Common myeloid progenitor, CD34-positive (primary cell): ENCODE results near the gene PRPF18.

ENCODE experiments used
- CTCF ChIA-PET: fragments of 350-600 bp; sonication (Branson Sonifier 250); formaldehyde crosslinking; loops from one replicate; lab custom pipeline; 2021; ENCODE audit warnings: antibody characterized with exemption; lab: Charles Lee
- POLR2A ChIA-PET: fragments of 350-600 bp; sonication (Branson Sonifier 250); formaldehyde crosslinking; loops from one replicate; lab custom pipeline; 2021; ENCODE audit warnings: antibody characterized with exemption; lab: Charles Lee
- DNase-seq, 3 donors: peaks; one replicate each; pipeline versions ENCODE4 v3.0.0 to v3.0.0-alpha.2; 2013
- H3K27ac ChIP-seq, 2 experiments: 1 replicate in 1 of 2; 2 replicates in 1 of 2; pipeline ENCODE4 v1.7.0; 2013; ENCODE audit warnings: inconsistent platforms in 2 of 2, low read length in 2 of 2, mild to moderate bottlenecking in 2 of 2, low read depth in 1 of 2, moderate library complexity in 1 of 2; ENCODE audit not compliant: severe bottlenecking in 2 of 2, insufficient read depth in 1 of 2, poor library complexity in 1 of 2
- H3K27me3 ChIP-seq, 5 experiments: replicated peaks in 2 of 5; 1 replicate in 3 of 5; 2 replicates in 2 of 5; pipeline versions ENCODE4 v1.6.1 to v1.7.0; 2013; ENCODE audit warnings: low read length in 4 of 5, mild to moderate bottlenecking in 2 of 5, moderate library complexity in 2 of 5, inconsistent platforms in 1 of 5; ENCODE audit not compliant: insufficient read depth in 5 of 5, control insufficient read depth in 4 of 5
- H3K36me3 ChIP-seq, 4 experiments: 1 replicate in 2 of 4; 2 replicates in 2 of 4; pipeline versions ENCODE4 v1.6.1 to v1.7.0; 2013; ENCODE audit warnings: low read length in 3 of 4, control low read depth in 1 of 4, mild to moderate bottlenecking in 1 of 4; ENCODE audit not compliant: control insufficient read depth in 4 of 4, insufficient read depth in 4 of 4
- H3K4me1 ChIP-seq, 4 experiments: 1 replicate in 3 of 4; 2 replicates in 1 of 4; pipeline versions ENCODE4 v1.6.1 to v1.7.1; 2013; ENCODE audit warnings: low read length in 3 of 4, mild to moderate bottlenecking in 3 of 4, control low read depth in 1 of 4, inconsistent platforms in 1 of 4, moderate library complexity in 1 of 4; ENCODE audit not compliant: control insufficient read depth in 4 of 4, insufficient read depth in 4 of 4; ENCODE audit errors: control extremely low read depth in 1 of 4
- H3K4me3 ChIP-seq, 7 experiments: 1 replicate in 4 of 7; 2 replicates in 3 of 7; pipeline versions ENCODE4 v1.5.1 to v1.7.0; 2013; ENCODE audit warnings: mild to moderate bottlenecking in 7 of 7, low read length in 6 of 7, moderate library complexity in 6 of 7, inconsistent platforms in 2 of 7, low read depth in 2 of 7, control low read depth in 1 of 7; ENCODE audit not compliant: insufficient read depth in 4 of 7, control insufficient read depth in 1 of 7; ENCODE audit errors: extremely low read depth in 1 of 7
- H3K9me3 ChIP-seq, 5 experiments: 1 replicate in 4 of 5; 2 replicates in 1 of 5; pipeline versions ENCODE4 v1.6.1 to v1.7.1; 2013; ENCODE audit warnings: low read length in 4 of 5, mild to moderate bottlenecking in 2 of 5, inconsistent platforms in 1 of 5, low read depth in 1 of 5, moderate library complexity in 1 of 5; ENCODE audit not compliant: control insufficient read depth in 4 of 5, insufficient read depth in 2 of 5; ENCODE audit errors: control extremely low read depth in 1 of 5
- WGBS: methylation state at CpG from one replicate; pipeline ENCODE4 v1.1.5; 2013; ENCODE audit not compliant: insufficient coverage; 5-methylcytosine and 5-hydroxymethylcytosine counted together

PRPF18 gene

DNA sequence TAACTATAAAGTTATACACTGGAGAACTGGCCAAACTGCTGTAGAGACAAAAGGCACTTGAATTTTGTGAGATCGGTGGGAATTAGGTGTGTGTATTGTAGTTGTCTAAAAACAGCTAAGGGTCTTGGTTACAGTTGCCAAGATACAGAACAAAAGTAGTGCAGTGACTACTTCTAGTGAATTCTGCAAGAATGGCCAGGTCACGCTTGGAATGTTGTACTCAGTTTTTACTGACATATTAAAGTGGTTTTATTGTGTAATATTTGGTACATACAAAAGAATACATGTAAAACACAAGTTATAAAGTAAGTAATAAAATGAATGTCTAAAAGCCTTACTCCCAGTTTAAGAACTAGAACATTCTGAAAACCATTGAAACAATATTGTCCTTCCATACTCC, 42.4 kb downstream of the PRPF18 start:
- no peak for DNase-seq
- peaks cover 0 to 16% (median 0%) of the 10 kb centered on the region in 4 experiments for H3K4me1 ChIP-seq
- H3K27ac ChIP-seq: no peak overlapping the region
- POLR2A ChIA-PET: no interaction called here
- H3K4me3 ChIP-seq: no peak overlapping the region
- H3K9me3 ChIP-seq: no peaks in the 10 kb centered on the region
- H3K36me3 ChIP-seq: peaks cover 2 to 33% (median 18%) of the 10 kb centered on the region in 4 experiments
- CTCF ChIA-PET: interaction anchor here (0.9 to 1.5 kb wide), 3 partner anchors 12 to 147 kb away, joined by 3 to 4 read pairs (median 3); no protein-coding TSS in a partner anchor
- 100% methylated on average over 1 of the region's 2 CpGs for WGBS
- no peaks in the 10 kb centered on the region for H3K27me3 ChIP-seq

DNA sequence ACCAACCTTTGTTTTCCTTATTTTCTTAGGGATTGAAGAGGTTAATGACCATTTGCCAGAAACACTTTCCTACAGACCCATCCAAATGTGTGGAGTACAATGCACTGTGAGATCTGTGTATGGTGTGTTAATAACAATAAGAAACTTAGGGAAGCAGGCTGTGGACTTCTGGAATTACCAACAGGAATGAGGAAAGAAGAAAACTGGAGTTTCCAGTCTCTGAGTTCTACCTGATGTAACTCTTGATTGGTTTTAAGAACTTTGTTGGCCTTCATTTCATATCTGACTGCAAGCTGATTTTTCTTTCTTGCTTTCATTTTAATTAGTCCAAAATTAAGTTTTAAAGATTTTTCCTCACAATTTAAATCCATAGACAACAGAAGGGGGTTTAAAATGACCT, 43.5 kb downstream of the PRPF18 start:
- H3K27me3 ChIP-seq: no peaks in the 10 kb centered on the region
- peaks cover 0 to 16% (median 0%) of the 10 kb centered on the region in 4 experiments for H3K4me1 ChIP-seq
- H3K27ac ChIP-seq: no peak overlapping the region
- H3K36me3 ChIP-seq: peaks cover 2 to 26% (median 20%) of the 10 kb centered on the region in 4 experiments
- H3K9me3 ChIP-seq: no peaks in the 10 kb centered on the region
- POLR2A ChIA-PET: no interaction called here
- CTCF ChIA-PET: no interaction called here
- no peak for DNase-seq
- no peak overlapping the region for H3K4me3 ChIP-seq

DNA sequence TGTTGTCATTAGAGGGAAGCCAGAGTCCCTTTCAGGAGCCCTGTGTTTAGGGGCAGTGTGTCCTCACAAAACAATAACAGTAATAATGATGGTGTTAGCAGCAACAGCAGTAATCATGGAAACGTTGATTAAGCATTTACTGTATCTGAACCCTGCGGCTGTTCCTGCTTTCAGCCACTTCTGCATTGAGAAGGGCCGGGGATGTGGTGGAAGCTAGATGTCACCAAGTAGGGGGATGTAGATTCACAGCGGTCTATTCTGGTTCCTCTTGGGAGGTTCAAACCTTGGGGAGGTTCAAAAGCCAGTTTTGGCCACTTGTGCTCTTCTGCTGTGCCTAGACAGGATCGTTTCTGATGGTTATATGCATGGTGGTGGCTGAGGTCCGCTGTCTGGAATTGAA, 44.8 kb downstream of the PRPF18 start:
- peaks cover 0 to 16% (median 0%) of the 10 kb centered on the region in 4 experiments for H3K4me1 ChIP-seq
- no peak overlapping the region for H3K27ac ChIP-seq
- POLR2A ChIA-PET: no interaction called here
- no peak overlapping the region for H3K4me3 ChIP-seq
- no peak for DNase-seq
- CTCF ChIA-PET: interaction anchor here (1.2 kb wide), 1 partner anchor 18 kb away, joined by 3 read pairs; no protein-coding TSS in a partner anchor
- H3K27me3 ChIP-seq: no peaks in the 10 kb centered on the region
- WGBS: 93% methylated on average over 5 of the region's 6 CpGs
- H3K36me3 ChIP-seq: peaks cover 2 to 21% (median 20%) of the 10 kb centered on the region in 4 experiments
- H3K9me3 ChIP-seq: no peaks in the 10 kb centered on the region

DNA sequence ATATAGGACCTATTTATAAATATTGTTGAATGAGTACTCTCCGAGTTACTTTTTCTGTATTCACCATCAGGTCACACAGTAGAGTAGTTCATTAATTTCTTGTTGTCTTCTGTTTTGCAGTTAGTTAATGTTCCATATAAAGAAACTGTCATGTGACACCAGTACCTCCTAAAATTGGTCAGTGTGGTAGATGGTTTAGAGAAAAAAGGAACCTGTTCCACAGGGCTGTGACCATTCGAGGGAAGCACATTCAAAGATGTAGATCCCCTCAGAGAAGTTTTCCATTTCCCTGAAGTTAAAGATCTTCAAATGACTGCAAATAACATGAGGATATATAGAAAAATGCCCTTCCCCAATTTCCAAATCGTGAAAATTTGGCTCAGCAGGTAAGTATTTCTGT, 45.7 kb downstream of the PRPF18 start:
- Histone ChIP-seq H3K9me3 (no peaks in the 10 kb centered on the region), H3K27ac (no peak overlapping the region), H3K36me3 (peaks cover 4 to 21% (median 20%) of the 10 kb centered on the region in 4 experiments), H3K4me1 (peaks cover 0 to 16% (median 0%) of the 10 kb centered on the region in 4 experiments), H3K4me3 (no peak overlapping the region), H3K27me3 (no peaks in the 10 kb centered on the region)
- WGBS: 57% methylated on average over 1 of the region's 3 CpGs
- peak in 1 of 3 donors; percentile 2 for DNase-seq
- ChIA-PET CTCF (interaction anchor here (1.2 kb wide), 1 partner anchor 19 kb away, joined by 3 read pairs; no protein-coding TSS in a partner anchor), POLR2A (no interaction called here)

DNA sequence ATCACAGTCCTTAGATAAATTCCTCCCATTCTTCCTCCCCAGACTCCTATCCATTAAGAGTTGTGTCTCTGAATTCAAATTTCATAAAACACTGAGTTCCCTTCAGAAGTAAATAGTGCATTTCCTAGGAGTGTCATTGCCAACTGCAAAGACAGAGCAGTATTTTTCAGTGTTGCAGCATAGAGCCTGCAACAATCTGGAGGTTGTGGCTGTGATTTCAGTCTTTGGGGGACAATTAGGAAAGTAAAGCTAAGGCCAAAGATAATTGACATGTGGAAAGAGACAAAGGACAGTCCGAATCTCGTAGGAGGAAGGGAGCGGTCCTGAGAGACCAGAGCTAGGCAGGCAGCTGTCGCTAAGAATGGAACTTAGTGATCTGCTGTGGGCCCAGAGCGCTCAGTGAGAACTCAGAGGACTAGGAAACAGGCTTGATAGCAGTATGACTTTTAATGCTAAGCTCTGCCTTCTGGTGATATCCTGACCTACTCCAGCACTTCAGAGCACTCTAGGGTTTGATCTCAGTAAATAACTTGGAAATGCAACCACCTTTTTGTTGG, 46.2 kb downstream of the PRPF18 start:
- ChIA-PET CTCF (interaction anchor here (1.5 kb wide), 1 partner anchor 13 kb away, joined by 4 read pairs; no protein-coding TSS in a partner anchor), POLR2A (no interaction called here)
- H3K27ac ChIP-seq: no peak overlapping the region
- DNase-seq: no peak
- H3K4me1 ChIP-seq: peaks cover 0 to 16% (median 0%) of the 10 kb centered on the region in 4 experiments
- 100% methylated on average over 4 of the region's 5 CpGs for WGBS
- H3K9me3 ChIP-seq: no peaks in the 10 kb centered on the region
- peaks cover 4 to 20% (median 16%) of the 10 kb centered on the region in 4 experiments for H3K36me3 ChIP-seq
- no peak overlapping the region for H3K4me3 ChIP-seq
- H3K27me3 ChIP-seq: no peaks in the 10 kb centered on the region

DNA sequence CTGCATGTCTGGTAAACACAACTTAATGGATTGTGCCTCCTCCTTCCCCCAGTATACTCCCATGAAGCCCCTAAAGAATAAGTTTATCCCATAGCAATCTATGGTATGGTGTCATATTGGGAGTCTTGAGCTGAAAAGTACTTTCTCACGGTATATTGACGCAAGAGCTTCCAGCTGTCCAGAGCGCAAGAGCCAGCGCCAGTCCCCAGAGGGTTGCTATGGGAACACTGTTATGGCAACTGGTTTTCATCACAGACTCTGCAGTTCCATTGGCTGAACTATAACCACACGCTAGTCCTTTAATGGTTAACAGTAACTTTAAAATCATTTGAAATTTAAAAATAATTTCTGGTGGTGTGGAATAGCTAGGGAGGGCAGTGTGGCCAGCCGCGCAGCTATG, 46.9 kb downstream of the PRPF18 start:
- peaks cover 0 to 16% (median 0%) of the 10 kb centered on the region in 4 experiments for H3K4me1 ChIP-seq
- H3K9me3 ChIP-seq: no peaks in the 10 kb centered on the region
- no peaks in the 10 kb centered on the region for H3K27me3 ChIP-seq
- H3K27ac ChIP-seq: no peak overlapping the region
- H3K36me3 ChIP-seq: peaks cover 5 to 23% (median 15%) of the 10 kb centered on the region in 4 experiments
- CTCF ChIA-PET: interaction anchor here (1.1 to 1.5 kb wide), 2 partner anchors 12 to 14 kb away, joined by 4 to 6 read pairs; no protein-coding TSS in a partner anchor
- POLR2A ChIA-PET: no interaction called here
- WGBS: 90% methylated on average over 4 of the region's 7 CpGs
- no peak overlapping the region for H3K4me3 ChIP-seq
- peak in 2 of 3 donors; percentile 14 to 21 for DNase-seq

DNA sequence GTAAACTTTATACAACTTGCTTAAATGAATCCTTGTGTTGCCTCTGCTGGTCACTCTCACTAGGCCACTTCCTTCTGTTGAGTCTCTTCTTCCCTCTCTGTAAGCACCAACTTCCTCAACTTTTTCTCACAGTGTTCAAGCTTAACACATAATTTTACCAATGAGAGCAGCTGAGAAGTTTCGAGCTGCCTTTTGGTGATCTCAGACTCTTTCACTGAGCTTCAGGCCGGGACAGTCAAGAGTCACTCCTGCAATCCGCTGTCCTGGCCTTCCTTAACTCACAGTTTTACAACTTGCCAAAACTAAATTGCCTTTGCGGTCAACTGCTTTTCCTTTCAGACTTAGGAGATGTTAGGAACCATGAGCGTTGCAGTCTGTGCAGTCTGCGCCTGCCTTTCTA, 47.4 kb downstream of the PRPF18 start:
- POLR2A ChIA-PET: no interaction called here
- no peak for DNase-seq
- WGBS: 85% methylated on average over 4 of the region's 6 CpGs
- Histone ChIP-seq H3K9me3 (no peaks in the 10 kb centered on the region), H3K27ac (no peak overlapping the region), H3K4me1 (peaks cover 0 to 16% (median 0%) of the 10 kb centered on the region in 4 experiments), H3K4me3 (no peak overlapping the region), H3K27me3 (no peaks in the 10 kb centered on the region), H3K36me3 (peaks cover 10 to 28% (median 15%) of the 10 kb centered on the region in 4 experiments)
- CTCF ChIA-PET: interaction anchor here (1.1 to 1.5 kb wide), 2 partner anchors 13 to 15 kb away, joined by 4 to 6 read pairs; no protein-coding TSS in a partner anchor
